Measurements from ENCODE around the gene AARS2. TPM values are rescaled to one million over a fixed set of nuclear protein-coding genes. Genes with fewer than 3 reads are reported as not detected.
A peak's percentile ranks its signal among the peaks of the same experiment; 100 is the strongest.

The AARS2 gene
- total RNA-seq, 1 experiment from 2014 or later = 21.7 TPM

DNA sequence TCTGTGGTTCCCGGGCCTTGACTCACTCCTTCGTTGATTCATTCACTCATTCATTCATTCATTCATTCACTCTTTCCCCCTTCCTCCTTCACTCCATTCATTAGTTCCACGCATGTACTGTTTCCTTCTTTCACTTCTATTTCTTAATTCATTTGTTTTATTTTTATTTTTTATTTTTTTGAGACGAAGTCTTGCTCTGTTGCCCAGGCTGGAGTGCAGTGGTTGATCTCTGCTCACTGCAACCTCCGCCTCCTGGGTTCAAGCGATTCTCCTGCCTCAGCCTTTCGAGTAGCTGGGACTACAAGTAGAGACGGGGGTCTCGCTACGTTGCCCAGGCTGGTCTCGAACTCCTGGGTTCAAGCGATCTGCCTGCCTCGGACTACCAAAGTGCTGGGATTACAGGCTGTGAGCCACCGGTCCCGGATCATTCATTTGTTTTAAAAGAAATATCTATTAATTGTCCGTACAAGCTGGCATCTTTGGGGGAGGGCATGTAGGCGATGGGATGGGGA, 47.4 kb downstream of the AARS2 start:
- H2AFZ ChIP-seq (ENCODE audit: low read length) = no peak overlapping the region
- H3K9ac ChIP-seq (ENCODE audit: extremely low read depth, insufficient read length, low read length) = no peak overlapping the region
- TF ChIP-seq CTCF (conservative IDR thresholded peaks at IDR 0.05) = no peak
- Mint-ChIP-seq H3K36me3 (ENCODE audit: insufficient read depth in 1 of 3, low read depth in 3 of 3) (no peaks in the 10 kb centered on the region; a peak in 2 of 7 replicates), H3K27me3 (ENCODE audit: low read depth) (peaks cover 23% of the 10 kb centered on the region), H3K4me1 (peaks cover 42 to 49% of the 10 kb centered on the region in 2 experiments), H3K4me3 (peak overlapping the region; percentile 79 to 88), H3K9me3 (no peaks in the 10 kb centered on the region; a peak in 1 of 5 replicates), H3K27ac (peak overlapping the region in 1 of 3 experiments; percentile 40; a peak in 1 of 7 replicates)
- 100% methylated on average over 1 of the region's 17 CpGs for WGBS (ENCODE audit: extremely low coverage, insufficient read length, low lambda C conversion rate)
- no peak overlapping the region for H2BK20ac ChIP-seq (ENCODE audit: low read depth, low read length, poor library complexity, severe bottlenecking)
- H3K4me1 ChIP-seq (ENCODE audit: insufficient read depth, low read length) = peaks cover 8% of the 10 kb centered on the region; the same call in 1 of the 2 replicates
- no peak overlapping the region for H2AK5ac ChIP-seq (ENCODE audit: insufficient read length, low read length)
- peaks cover 18% of the 10 kb centered on the region for H3K23me2 ChIP-seq (ENCODE audit: insufficient read length, low read depth, low read length, poor library complexity, severe bottlenecking)
- no peak overlapping the region for H3K23ac ChIP-seq (ENCODE audit: insufficient read length, low read depth, low read length)
- H3K4me2 ChIP-seq (ENCODE audit: insufficient read depth, insufficient read length, low read length) = peak overlapping the region; percentile 84
- no peak overlapping the region for H3K56ac ChIP-seq (ENCODE audit: insufficient read length, low read depth, low read length)
- no peak overlapping the region for H3K27ac ChIP-seq (ENCODE audit: insufficient read length, low read depth, low read length)
- H3K79me2 ChIP-seq (ENCODE audit: insufficient read depth, low read length) = no peaks in the 10 kb centered on the region
- H3K27me3 ChIP-seq (ENCODE audit: insufficient read depth, low read length) = peaks cover 7% of the 10 kb centered on the region; the same call in 1 of the 2 replicates
- no peak overlapping the region for H2BK15ac ChIP-seq (ENCODE audit: low read depth, low read length)
- H4K5ac ChIP-seq (ENCODE audit: insufficient read length, low read depth, low read length) = no peak overlapping the region
- H4K20me1 ChIP-seq (ENCODE audit: control insufficient read depth, insufficient read depth, insufficient read length) = no peaks in the 10 kb centered on the region
- no peak overlapping the region for H2BK120ac ChIP-seq (ENCODE audit: low read depth, low read length, poor library complexity, severe bottlenecking)
- H3K14ac ChIP-seq (ENCODE audit: insufficient read depth, low read length) = no peak overlapping the region
- H3K18ac ChIP-seq (ENCODE audit: insufficient read length, low read depth, low read length) = no peak overlapping the region
- no peak overlapping the region for H3K4ac ChIP-seq (ENCODE audit: low read depth, low read length)
- no peaks in the 10 kb centered on the region for H3K9me3 ChIP-seq (ENCODE audit: control insufficient read depth, low read depth, low read length)
- no peak overlapping the region for H2BK12ac ChIP-seq (ENCODE audit: insufficient read length, low read depth, low read length)
- H4K8ac ChIP-seq (replicated peaks; ENCODE audit: insufficient read length, low read depth, low read length) = no peak overlapping the region
- no peak for DNase-seq
- no peaks in the 10 kb centered on the region for H3K79me1 ChIP-seq (ENCODE audit: insufficient read depth, low read depth, low read length, poor library complexity, severe bottlenecking)
- no peak overlapping the region for H4K91ac ChIP-seq (ENCODE audit: insufficient read length, low read depth, low read length)
- no peak overlapping the region for H2BK5ac ChIP-seq (ENCODE audit: insufficient read length, low read length)
- no peak overlapping the region for H3T11ph ChIP-seq (ENCODE audit: low read length)

All from H9 (cell line).